Parathyroid adenoma (tissue), 2 donors: ENCODE data around the gene FRK.
"Not testable (repeated sequence)": the region's sequence is repeated elsewhere in the genome, so short reads cannot be mapped to it uniquely, and the experiment has no call there.

Experiments
- H2AFZ ChIP-seq: fragments of 300-600 bp; sonication (generic); one replicate; pipeline ENCODE4 v1.7.0; 2017; ENCODE audit warnings: antibody characterized with exemption, mild to moderate bottlenecking
- H3K27ac ChIP-seq: fragments of 300-600 bp; sonication (generic); one replicate; pipeline ENCODE4 v1.7.0; 2017
- H3K27me3 ChIP-seq: fragments of 300-600 bp; sonication (generic); one replicate; pipeline ENCODE4 v1.7.0; 2017; ENCODE audit warnings: low read length; ENCODE audit not compliant: control insufficient read depth, insufficient read depth
- H3K36me3 ChIP-seq: fragments of 300-600 bp; sonication (generic); one replicate; pipeline ENCODE4 v1.7.0; 2017; ENCODE audit warnings: low read length; ENCODE audit not compliant: control insufficient read depth, insufficient read depth
- H3K4me1 ChIP-seq: fragments of 300-600 bp; sonication (generic); one replicate; pipeline ENCODE4 v1.7.0; 2017; ENCODE audit warnings: control low read depth
- H3K4me2 ChIP-seq: fragments of 300-600 bp; sonication (generic); one replicate; pipeline ENCODE4 v1.7.0; 2017; ENCODE audit warnings: low read length
- H3K4me3 ChIP-seq: fragments of 300-600 bp; sonication (generic); one replicate; pipeline ENCODE4 v1.7.0; 2017; ENCODE audit warnings: low read depth, low read length
- H3K79me2 ChIP-seq: fragments of 300-600 bp; sonication (generic); one replicate; pipeline ENCODE4 v1.7.0; 2017; ENCODE audit warnings: control low read depth
- H3K9ac ChIP-seq: fragments of 300-600 bp; sonication (generic); one replicate; pipeline ENCODE4 v1.7.0; 2017; ENCODE audit warnings: mild to moderate bottlenecking
- H3K9me3 ChIP-seq: fragments of 300-600 bp; sonication (generic); one replicate; pipeline ENCODE4 v1.7.0; 2017; ENCODE audit warnings: low read length; ENCODE audit not compliant: control insufficient read depth
- CTCF ChIP-seq: fragments of 300-600 bp; sonication (generic); IDR thresholded peaks from one replicate; pipeline ENCODE4 v1.7.0; 2017; ENCODE audit warnings: antibody characterized with exemption, mild to moderate bottlenecking
- donor health status: primary hyperparathyroidism.

FRK gene

DNA sequence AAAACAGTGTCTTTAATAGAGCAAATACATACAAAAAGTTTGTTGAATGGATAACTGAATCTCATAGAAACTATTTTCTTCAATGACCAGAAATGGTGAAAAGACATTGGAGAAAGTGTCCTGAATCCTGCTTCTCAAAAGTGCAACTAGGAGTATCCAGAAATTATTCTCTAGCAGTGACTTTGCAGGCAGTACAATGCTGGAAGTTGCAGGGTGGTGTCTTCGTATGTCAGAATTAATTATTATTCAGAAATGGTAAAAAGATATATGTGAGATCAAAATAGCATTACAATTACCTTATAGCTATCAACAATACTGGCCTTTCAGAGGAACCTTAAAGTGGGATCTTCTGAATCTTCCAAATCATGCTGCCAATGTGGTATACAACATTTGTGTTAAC, 10.0 kb downstream of the FRK start:
- Histone ChIP-seq H3K79me2 (no peaks in the 10 kb centered on the region), H3K9ac (no peak overlapping the region), H2AFZ (no peak overlapping the region), H3K9me3 (no peaks in the 10 kb centered on the region), H3K36me3 (no peaks in the 10 kb centered on the region), H3K4me3 (no peak overlapping the region), H3K4me1 (no peaks in the 10 kb centered on the region), H3K27me3 (no peaks in the 10 kb centered on the region), H3K4me2 (no peak overlapping the region), H3K27ac (no peak overlapping the region)
- no peak for TF ChIP-seq CTCF

DNA sequence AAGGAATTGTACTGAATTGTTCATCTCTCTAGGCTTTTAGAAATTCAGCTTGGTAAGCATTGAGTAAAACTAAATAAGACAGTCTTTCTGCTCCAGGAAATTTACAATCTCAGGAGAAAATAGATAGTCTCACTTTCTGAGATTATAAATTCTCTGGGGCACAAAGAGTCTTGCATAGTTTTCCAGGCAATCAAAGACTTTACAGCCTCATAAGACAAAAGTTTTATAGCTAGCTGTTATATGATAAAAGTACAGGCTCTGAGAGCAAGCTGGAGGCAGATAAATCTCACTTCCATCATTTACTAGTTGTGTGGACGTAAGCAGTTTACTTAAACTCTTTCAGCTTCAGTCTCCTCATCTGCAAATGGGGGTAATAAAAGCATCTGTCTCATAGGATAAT, 11.4 kb downstream of the FRK start:
- Histone ChIP-seq H3K4me2 (no peak overlapping the region), H3K9ac (no peak overlapping the region), H3K27ac (no peak overlapping the region), H3K9me3 (no peaks in the 10 kb centered on the region), H3K36me3 (no peaks in the 10 kb centered on the region), H3K4me1 (no peaks in the 10 kb centered on the region), H3K79me2 (no peaks in the 10 kb centered on the region), H3K27me3 (no peaks in the 10 kb centered on the region), H3K4me3 (no peak overlapping the region), H2AFZ (no peak overlapping the region)
- no peak for TF ChIP-seq CTCF

DNA sequence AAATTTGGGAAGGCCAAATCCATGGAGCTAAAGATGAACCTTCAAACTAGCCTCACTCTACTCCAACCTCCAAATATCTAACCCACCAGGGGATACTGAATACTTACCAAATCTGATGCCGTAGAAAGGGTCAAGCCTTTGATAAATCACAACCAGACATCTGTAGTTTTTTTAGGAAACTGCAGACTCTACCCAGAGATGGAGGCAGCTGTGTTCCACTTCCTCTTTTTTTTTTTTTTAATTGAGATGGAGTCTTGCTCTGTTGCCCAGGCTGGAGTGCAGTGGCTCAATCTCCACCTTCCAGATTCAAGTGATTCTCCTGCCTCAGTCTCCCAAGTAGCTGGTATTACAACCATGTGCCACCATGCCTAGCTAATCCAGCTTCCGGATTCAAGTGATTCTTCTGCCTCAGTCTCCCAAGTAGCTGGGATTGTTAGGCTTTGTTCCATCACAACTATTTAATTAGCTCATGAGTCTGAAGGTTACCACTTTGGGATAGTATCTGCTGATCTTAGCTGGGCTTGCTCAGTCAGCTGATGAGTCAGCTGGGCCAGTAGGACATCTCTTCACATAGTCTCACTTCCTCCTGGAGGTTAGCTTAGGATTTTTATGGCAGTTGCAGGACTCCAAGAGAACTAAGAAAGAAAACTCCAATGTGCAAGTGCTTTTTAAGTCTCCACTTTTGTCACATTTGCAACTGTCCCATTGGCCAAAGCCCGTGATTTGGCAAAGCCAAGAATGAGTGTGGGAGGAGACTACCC, 13.3 kb downstream of the FRK start:
- H3K4me2 ChIP-seq, result no peak overlapping the region
- no peak overlapping the region for H3K9ac ChIP-seq
- no peaks in the 10 kb centered on the region for H3K27me3 ChIP-seq
- no peak overlapping the region for H2AFZ ChIP-seq
- TF ChIP-seq CTCF, result no peak
- no peaks in the 10 kb centered on the region for H3K9me3 ChIP-seq
- H3K4me1 ChIP-seq, result no peaks in the 10 kb centered on the region
- no peaks in the 10 kb centered on the region for H3K79me2 ChIP-seq
- H3K4me3 ChIP-seq, result no peak overlapping the region
- no peak overlapping the region for H3K27ac ChIP-seq
- no peaks in the 10 kb centered on the region for H3K36me3 ChIP-seq

DNA sequence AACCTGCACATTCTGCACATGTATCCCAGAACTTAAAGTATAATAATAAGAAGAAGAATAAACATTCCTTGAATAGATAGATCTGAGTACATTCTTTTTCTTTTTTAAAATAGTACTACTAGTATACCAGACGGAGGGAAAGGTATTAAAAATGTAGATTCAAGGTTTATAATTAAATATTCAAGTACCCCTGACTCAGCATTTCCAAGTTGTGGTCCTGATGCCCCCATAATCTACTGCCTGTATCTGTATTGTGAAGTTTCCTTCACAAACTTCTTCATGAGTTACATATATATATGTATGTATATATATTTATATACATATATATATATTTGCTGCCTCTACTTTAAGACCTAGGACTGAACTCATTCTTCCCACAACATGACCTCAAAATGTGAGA, 14.0 kb downstream of the FRK start:
- Histone ChIP-seq H3K36me3 (no peaks in the 10 kb centered on the region), H3K27ac (no peak overlapping the region), H3K4me3 (no peak overlapping the region), H3K79me2 (no peaks in the 10 kb centered on the region), H2AFZ (no peak overlapping the region), H3K4me1 (no peaks in the 10 kb centered on the region), H3K27me3 (no peaks in the 10 kb centered on the region), H3K9ac (no peak overlapping the region), H3K4me2 (no peak overlapping the region), H3K9me3 (no peaks in the 10 kb centered on the region)
- no peak for TF ChIP-seq CTCF

DNA sequence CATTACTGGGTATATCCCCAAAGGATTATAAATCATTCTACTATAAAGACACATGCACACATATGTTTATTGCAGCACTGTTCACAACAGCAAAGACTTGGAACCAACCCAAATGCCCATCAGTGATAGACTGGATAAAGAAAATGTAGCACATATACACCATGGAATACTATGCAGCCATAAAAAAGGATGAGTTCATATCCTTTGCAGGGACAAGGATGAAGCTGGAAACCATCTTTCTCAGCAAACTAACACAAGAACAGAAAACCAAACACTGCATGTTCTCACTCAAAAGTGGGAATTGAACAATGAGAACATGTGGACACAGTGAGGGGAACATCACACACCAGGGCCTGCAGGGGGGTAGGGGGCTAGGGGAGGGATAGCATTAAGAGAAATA, 14.4 kb downstream of the FRK start:
- not testable (repeated sequence) for H3K4me2 ChIP-seq, H3K79me2 ChIP-seq, H3K9me3 ChIP-seq, H3K4me3 ChIP-seq, H3K27ac ChIP-seq, H3K27me3 ChIP-seq, H2AFZ ChIP-seq, H3K9ac ChIP-seq, H3K4me1 ChIP-seq, H3K36me3 ChIP-seq
